ENCODE results near the gene BCAS3.
"Not testable (repeated sequence)": the region's sequence is repeated elsewhere in the genome, so short reads cannot be mapped to it uniquely, and the experiment has no call there.

BCAS3 gene

GRCh38 chr17:60751884-60752283 lies 74.2 kb downstream of the BCAS3 start:
- Histone ChIP-seq H3K4me1 (ENCODE audit: control insufficient read depth, low read length) (no peaks in the 10 kb centered on the region), H3K9me3 (ENCODE audit: control insufficient read depth, insufficient read depth, low read length) (no peaks in the 10 kb centered on the region), H3K4me2 (ENCODE audit: low read length) (no peak overlapping the region), H3K27me3 (ENCODE audit: control insufficient read depth, low read length) (no peaks in the 10 kb centered on the region), H4K20me1 (ENCODE audit: control insufficient read depth, insufficient read depth, low read depth, low read length) (no peaks in the 10 kb centered on the region), H3F3A (ENCODE audit: control insufficient read depth, insufficient read depth) (no peaks in the 10 kb centered on the region), H3K27ac (ENCODE audit: low read depth, low read length) (no peak overlapping the region), H3K9me2 (replicated peaks; ENCODE audit: control insufficient read depth, low read length) (no peaks in the 10 kb centered on the region), H3K79me2 (ENCODE audit: control insufficient read depth, low read length) (no peaks in the 10 kb centered on the region), H3K36me3 (ENCODE audit: control insufficient read depth, low read length) (no peaks in the 10 kb centered on the region), H3K4me3 (ENCODE audit: low read length) (no peak overlapping the region)
- TF ChIP-seq CTCF (IDR thresholded peaks at IDR 0.05; ENCODE audit: low read depth, low read length, poor library complexity, severe bottlenecking) (no peak), EZH2phosphoT487 (IDR thresholded peaks at IDR 0.05; ENCODE audit: borderline replicate concordance, low read length) (no peak)

GRCh38 chr17:60752873-60753577 lies 75.4 kb downstream of the BCAS3 start:
- Histone ChIP-seq H4K20me1 (ENCODE audit: control insufficient read depth, insufficient read depth, low read depth, low read length) (no peaks in the 10 kb centered on the region), H3K9me2 (replicated peaks; ENCODE audit: control insufficient read depth, low read length) (no peaks in the 10 kb centered on the region), H3F3A (ENCODE audit: control insufficient read depth, insufficient read depth) (no peaks in the 10 kb centered on the region), H3K36me3 (ENCODE audit: control insufficient read depth, low read length) (no peaks in the 10 kb centered on the region), H3K4me1 (ENCODE audit: control insufficient read depth, low read length) (no peaks in the 10 kb centered on the region), H3K79me2 (ENCODE audit: control insufficient read depth, low read length) (no peaks in the 10 kb centered on the region), H3K27me3 (ENCODE audit: control insufficient read depth, low read length) (no peaks in the 10 kb centered on the region), H3K9me3 (ENCODE audit: control insufficient read depth, insufficient read depth, low read length) (no peaks in the 10 kb centered on the region), H3K4me2 (ENCODE audit: low read length) (no peak overlapping the region), H3K27ac (ENCODE audit: low read depth, low read length) (no peak overlapping the region), H3K4me3 (ENCODE audit: low read length) (no peak overlapping the region)
- TF ChIP-seq EZH2phosphoT487 (IDR thresholded peaks at IDR 0.05; ENCODE audit: borderline replicate concordance, low read length) (no peak), CTCF (IDR thresholded peaks at IDR 0.05; ENCODE audit: low read depth, low read length, poor library complexity, severe bottlenecking) (no peak)

GRCh38 chr17:60754057-60754604 lies 76.5 kb downstream of the BCAS3 start:
- no peaks in the 10 kb centered on the region for H3K36me3 ChIP-seq (ENCODE audit: control insufficient read depth, low read length)
- TF ChIP-seq CTCF (IDR thresholded peaks at IDR 0.05; ENCODE audit: low read depth, low read length, poor library complexity, severe bottlenecking) (no peak), EZH2phosphoT487 (IDR thresholded peaks at IDR 0.05; ENCODE audit: borderline replicate concordance, low read length) (no peak)

GRCh38 chr17:60756798-60757197 lies 79.1 kb downstream of the BCAS3 start:
- H3K27me3 ChIP-seq (ENCODE audit: control insufficient read depth, low read length); H3F3A ChIP-seq (ENCODE audit: control insufficient read depth, insufficient read depth); H3K9me2 ChIP-seq (replicated peaks; ENCODE audit: control insufficient read depth, low read length); H3K4me3 ChIP-seq (ENCODE audit: low read length); H3K4me2 ChIP-seq (ENCODE audit: low read length); H3K27ac ChIP-seq (ENCODE audit: low read depth, low read length); H3K9me3 ChIP-seq (ENCODE audit: control insufficient read depth, insufficient read depth, low read length); H3K36me3 ChIP-seq (ENCODE audit: control insufficient read depth, low read length); H3K79me2 ChIP-seq (ENCODE audit: control insufficient read depth, low read length); H3K4me1 ChIP-seq (ENCODE audit: control insufficient read depth, low read length); H4K20me1 ChIP-seq (ENCODE audit: control insufficient read depth, insufficient read depth, low read depth, low read length): not testable (repeated sequence)

More at GRCh38 chr17:60754057-60754604, 76.5 kb downstream of the BCAS3 start:
- Histone ChIP-seq H3K27me3 (ENCODE audit: control insufficient read depth, low read length) (no peaks in the 10 kb centered on the region), H3K4me1 (ENCODE audit: control insufficient read depth, low read length) (no peaks in the 10 kb centered on the region), H3K4me3 (ENCODE audit: low read length) (no peak overlapping the region), H4K20me1 (ENCODE audit: control insufficient read depth, insufficient read depth, low read depth, low read length) (no peaks in the 10 kb centered on the region), H3K27ac (ENCODE audit: low read depth, low read length) (no peak overlapping the region), H3K9me2 (replicated peaks; ENCODE audit: control insufficient read depth, low read length) (no peaks in the 10 kb centered on the region), H3K4me2 (ENCODE audit: low read length) (no peak overlapping the region), H3F3A (ENCODE audit: control insufficient read depth, insufficient read depth) (no peaks in the 10 kb centered on the region), H3K9me3 (ENCODE audit: control insufficient read depth, insufficient read depth, low read length) (no peaks in the 10 kb centered on the region), H3K79me2 (ENCODE audit: control insufficient read depth, low read length) (no peaks in the 10 kb centered on the region)

All from DOHH2 (cell line).